A549 (cell line): ENCODE measurements around the gene MICU2. TPM values are rescaled to one million over a fixed set of nuclear protein-coding genes. Genes with fewer than 3 reads are reported as not detected.

Experiments used
- ATAC-seq, 2 experiments: fragments of 200-7000 bp in 1 of 2; fragments of >200 bp in 1 of 2; cut with Nextera tagmentation in 1 of 2; cut with Tn5 transposase in 1 of 2; 3 replicates each; pipeline versions ENCODE4 v1.8.0 to v1.9.1; 2018 to 2020; ENCODE audit warnings: mild to moderate bottlenecking in 1 of 2, moderate library complexity in 1 of 2
- CTCF ChIA-PET: fragments of 300-600 bp; sonication (Branson Sonifier 250); formaldehyde crosslinking; extraction: SDS; loops from one replicate; lab custom pipeline; 2021; ENCODE audit warnings: antibody characterized with exemption, inconsistent platforms; lab: Yijun Ruan, JAX
- POLR2A ChIA-PET: fragments of 350-600 bp; formaldehyde crosslinking; extraction: SDS; loops from one replicate; lab custom pipeline; 2021; ENCODE audit warnings: antibody characterized with exemption, inconsistent platforms; lab: Yijun Ruan, JAX
- DNase-seq, 2 experiments: peaks; one replicate each; pipeline versions ENCODE4 v3.0.0 to v3.0.0-alpha.2; 2011 to 2016; ENCODE audit warnings: low read depth in 1 of 2, low spot score in 1 of 2
- FAIRE-seq: peaks from 2 replicates; lab custom pipeline; 2011; peaks lifted over from hg19 to GRCh38; lab: Jason Lieb, UNC
- H3K27ac ChIP-seq, 2 experiments: fragments of >200 bp; sonication (Bioruptor Twin); formaldehyde crosslinking; 3 replicates each; pipeline ENCODE4 v1.5.1; 2016 to 2017
- H3K4me1 ChIP-seq: fragments of >200 bp; sonication (Bioruptor Twin); formaldehyde crosslinking; 3 replicates; pipeline ENCODE4 v1.6.1; 2016
- H3K4me2 ChIP-seq: fragments of >200 bp; sonication (Bioruptor Twin); formaldehyde crosslinking; 3 replicates; pipeline ENCODE4 v1.6.1; 2016
- H3K4me3 ChIP-seq: fragments of >200 bp; sonication (Bioruptor Twin); formaldehyde crosslinking; 3 replicates; pipeline ENCODE4 v1.5.1; 2016
- H3K9me3 ChIP-seq: fragments of >200 bp; sonication (Bioruptor Twin); formaldehyde crosslinking; 3 replicates; pipeline ENCODE4 v1.6.1; 2016
- CBX8 ChIP-seq: fragments of 200-600 bp; sonication (generic); IDR thresholded peaks from 2 replicates; pipeline ENCODE4 v1.6.1; 2016
- CTCF ChIP-seq: fragments of >200 bp; sonication (Bioruptor Twin); formaldehyde crosslinking; IDR thresholded peaks from 3 replicates; pipeline ENCODE4 v1.5.1; 2016
- E2F6 ChIP-seq: IDR thresholded peaks from 2 replicates; pipeline ENCODE4 v1.6.1; 2012; ENCODE audit warnings: low read depth, borderline replicate concordance
- EHF ChIP-seq: fragments of 250-450 bp; sonication (Bioruptor Pico); IDR thresholded peaks from 2 replicates; pipeline ENCODE4 v1.5.0; 2020; ENCODE audit warnings: mild to moderate bottlenecking
- EHMT2 ChIP-seq: fragments of 200-600 bp; sonication (generic); IDR thresholded peaks from 2 replicates; pipeline ENCODE4 v1.6.1; 2016; ENCODE audit warnings: antibody characterized with exemption, low read depth, mild to moderate bottlenecking, moderate library complexity
- ELK1 ChIP-seq: fragments of 150-350 bp; IDR thresholded peaks from 2 replicates; pipeline ENCODE4 v1.6.1; 2014; ENCODE audit warnings: low read depth, mild to moderate bottlenecking, low read length
- EP300 ChIP-seq, 2 experiments: fragments of >200 bp; sonication (Bioruptor Twin); formaldehyde crosslinking; IDR thresholded peaks; 2 replicates in 1 of 2; 3 replicates in 1 of 2; pipeline ENCODE4 v1.6.1; 2016 to 2017
- FOSL2 ChIP-seq, 2 experiments: fragments of 450-650 bp in 1 of 2; fragments of >200 bp in 1 of 2; sonication (Bioruptor Twin) in 1 of 2; formaldehyde crosslinking; IDR thresholded peaks; 2 replicates each; pipeline versions ENCODE4 v1.5.0 to v1.6.1; 2016 to 2020; ENCODE audit warnings: mild to moderate bottlenecking in 1 of 2, moderate library complexity in 1 of 2
- GATA3 ChIP-seq: IDR thresholded peaks from 2 replicates; pipeline ENCODE4 v1.6.1; 2012; ENCODE audit warnings: borderline replicate concordance
- HOXA7 ChIP-seq: fragments of 250-450 bp; sonication (Bioruptor Pico); IDR thresholded peaks from 2 replicates; pipeline ENCODE4 v1.5.0; 2020; ENCODE audit warnings: mild to moderate bottlenecking, moderate library complexity
- KDM1A ChIP-seq: fragments of 200-600 bp; sonication (generic); IDR thresholded peaks from 2 replicates; pipeline ENCODE4 v1.6.1; 2016; ENCODE audit warnings: low read depth, mild to moderate bottlenecking
- KDM5A ChIP-seq: fragments of 200-600 bp; sonication (generic); IDR thresholded peaks from 2 replicates; pipeline ENCODE4 v1.6.1; 2016; ENCODE audit warnings: antibody characterized with exemption, mild to moderate bottlenecking
- MAFK ChIP-seq: fragments of 450-650 bp; IDR thresholded peaks from 2 replicates; pipeline ENCODE4 v1.6.1; 2014; ENCODE audit not compliant: partially characterized antibody
- MAZ ChIP-seq: fragments of 150-350 bp; IDR thresholded peaks from 2 replicates; pipeline ENCODE4 v1.6.1; 2014; ENCODE audit warnings: antibody characterized with exemption, low read depth, low read length, borderline replicate concordance
- MYC ChIP-seq: IDR thresholded peaks from 2 replicates; pipeline ENCODE4 v1.6.1; 2012; ENCODE audit warnings: mild to moderate bottlenecking, inconsistent platforms, low read length, improper control_type of control experiment, borderline replicate concordance
- NFE2L2 ChIP-seq: fragments of 150-350 bp; conservative IDR thresholded peaks from 2 replicates; pipeline ENCODE4 v1.6.1; 2014; ENCODE audit warnings: low read length
- NPAS2 ChIP-seq: fragments of 250-450 bp; sonication (Bioruptor Pico); IDR thresholded peaks from 2 replicates; pipeline ENCODE4 v1.8.0; 2022; ENCODE audit warnings: mild to moderate bottlenecking, moderate library complexity, borderline replicate concordance
- NR3C1 ChIP-seq: fragments of >200 bp; sonication (Bioruptor Twin); formaldehyde crosslinking; IDR thresholded peaks from 3 replicates; pipeline ENCODE4 v1.6.1; 2017
- RFX5 ChIP-seq: fragments of 450-650 bp; IDR thresholded peaks from 2 replicates; pipeline ENCODE4 v1.7.1; 2014; ENCODE audit warnings: antibody characterized with exemption, mild to moderate bottlenecking, moderate library complexity
- RNF2 ChIP-seq: fragments of 200-600 bp; sonication (generic); IDR thresholded peaks from 2 replicates; pipeline ENCODE4 v1.6.1; 2016; ENCODE audit warnings: low read depth, mild to moderate bottlenecking, antibody characterized with exemption, moderate library complexity, borderline replicate concordance
- TP53 ChIP-seq: fragments of 250-450 bp; sonication (Bioruptor Pico); IDR thresholded peaks from 2 replicates; pipeline ENCODE4 v1.5.0; 2021; ENCODE audit warnings: mild to moderate bottlenecking, moderate library complexity
- ZFP36 ChIP-seq: fragments of 450-650 bp; IDR thresholded peaks from 2 replicates; pipeline ENCODE4 v1.6.1; 2014; ENCODE audit warnings: borderline replicate concordance; ENCODE audit not compliant: partially characterized antibody
- ZSCAN20 ChIP-seq: fragments of 250-450 bp; sonication (Bioruptor Pico); IDR thresholded peaks from 2 replicates; pipeline ENCODE4 v1.8.0; 2022; ENCODE audit warnings: mild to moderate bottlenecking, moderate library complexity
- WGBS: methylation state at CpG from one replicate; pipeline ENCODE4 v1.1.6; 2017; ENCODE audit errors: missing lambda C conversion rate; 5-methylcytosine and 5-hydroxymethylcytosine counted together
- polyA plus RNA-seq, 4 experiments: library from polyadenylated mRNA; depleted of rRNA in 3 of 4; stranded (reverse); fragments of >200 nt; fragmentation: RNase III in 1 of 4; extraction: RNeasy Plus Mini Kit Qiagen cat#74134 plus additional on column Dnase treatment in 1 of 4; gene quantifications; 2 replicates in 3 of 4; 3 replicates in 1 of 4; pipeline ENCODE4 v1.2.3, GENCODE V29; 2011 to 2017

The MICU2 gene
- polyA plus RNA-seq, 2 of the 4 experiments (the other 2 are of a cell fraction) = 24.7 to 42.6 TPM

GRCh38 chr13:21641629-21642028 is 37.7 kb upstream of the MICU2 start:
- CTCF ChIA-PET = interaction anchor here (0.9 to 1.3 kb wide), 2 partner anchors 32 to 1115 kb away, joined by 3 to 5 read pairs; no protein-coding TSS in a partner anchor
- POLR2A ChIA-PET = no interaction called here
- TF ChIP-seq EHMT2 (no peak), MAFK (no peak), KDM5A (no peak), FOSL2 (IDR thresholded peaks at IDR 0.05) (no peak), FOSL2 (CRISPR knock-in tag; IDR thresholded peaks at IDR 0.05) (no peak), EP300 (IDR thresholded peaks at IDR 0.05) (no peak), ZFP36 (no peak), KDM1A (no peak), NPAS2 (CRISPR knock-in tag) (no peak), MAZ (no peak), ELK1 (no peak), CTCF (no peak), TP53 (CRISPR knock-in tag) (no peak), E2F6 (no peak), RFX5 (no peak), RNF2 (no peak), GATA3 (no peak), NR3C1 (no peak), ZSCAN20 (CRISPR knock-in tag) (no peak)
- FAIRE-seq = no peak
- 39% methylated on average over 2 of the region's 2 CpGs for WGBS
- H3K9me3 ChIP-seq = no peaks in the 10 kb centered on the region
- no peak for ATAC-seq
- H3K4me2 ChIP-seq = no peak overlapping the region
- DNase-seq = no peak
- no peak overlapping the region for H3K4me3 ChIP-seq
- H3K4me1 ChIP-seq = peaks cover 10% of the 10 kb centered on the region; the same call in 2 of the 3 replicates
- H3K27ac ChIP-seq = no peak overlapping the region

- Histone ChIP-seq H3K4me1 (peaks cover 10% of the 10 kb centered on the region; the same call in 2 of the 3 replicates), H3K27ac (no peak overlapping the region), H3K9me3 (no peaks in the 10 kb centered on the region), H3K4me2 (no peak overlapping the region), H3K4me3 (no peak overlapping the region)
- FAIRE-seq (no peak), ATAC-seq (no peak), DNase-seq (no peak)
- TF ChIP-seq CBX8 (no peak), HOXA7 (CRISPR knock-in tag) (no peak), MYC (no peak), ZSCAN20 (CRISPR knock-in tag) (no peak), EHF (no peak), KDM1A (no peak), E2F6 (no peak), NFE2L2 (no peak)
- ChIA-PET CTCF (interaction anchor here (1.0 to 2.2 kb wide), 5 partner anchors 14 to 1121 kb away, joined by 3 to 12 read pairs (median 4); no protein-coding TSS in a partner anchor), POLR2A (no interaction called here)
- WGBS = 72% methylated on average over 4 of the region's 5 CpGs
Observed at GRCh38 chr13:21639561-21639960, 35.6 kb upstream of the MICU2 start.
